Measurements from ENCODE around the gene SPON1. TPM values are rescaled to one million over a fixed set of nuclear protein-coding genes. Genes with fewer than 3 reads are reported as not detected.
A peak's percentile ranks its signal among the peaks of the same experiment; 100 is the strongest.

SPON1 gene
- polyA plus RNA-seq, 4 donors = 11.4 to 99.8 (median 22.2) TPM

DNA sequence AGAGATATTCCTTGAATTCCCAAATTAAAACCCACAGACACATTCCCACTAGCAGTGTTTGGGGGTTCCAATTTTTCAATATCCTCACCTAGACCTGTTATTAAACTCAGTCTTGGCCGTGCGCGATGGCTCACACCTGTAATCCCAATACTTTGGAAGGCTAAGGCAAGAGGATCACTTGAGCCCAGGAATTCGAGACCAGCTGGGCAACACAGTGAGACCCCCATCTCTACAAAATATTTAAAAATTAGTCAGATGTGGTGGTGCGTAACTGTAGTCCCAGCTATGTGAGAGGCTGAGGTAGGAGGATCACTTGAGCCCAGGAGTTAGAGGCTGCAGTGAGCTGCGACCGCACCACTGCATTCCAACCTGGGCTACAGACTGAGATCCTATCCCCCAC lies 343.1 kb downstream of the SPON1 start:
- DNase-seq (no peak), FAIRE-seq (no peak)
- Histone ChIP-seq H3K36me3 (ENCODE audit: control insufficient read depth in 3 of 3, insufficient read depth in 2 of 3, low read depth in 1 of 3, low read length in 3 of 3) (no peaks in the 10 kb centered on the region), H3K27me3 (ENCODE audit: control insufficient read depth in 3 of 3, insufficient read depth in 3 of 3, low read length in 3 of 3) (no peaks in the 10 kb centered on the region), H3K4me1 (ENCODE audit: control insufficient read depth in 3 of 3, insufficient read depth in 2 of 3, low read depth in 1 of 3, low read length in 2 of 3) (peaks cover 8 to 23% (median 8%) of the 10 kb centered on the region in 3 donors), H3K27ac (ENCODE audit: low read depth in 1 of 3, low read length in 2 of 3) (no peak overlapping the region), H3K9me3 (ENCODE audit: control insufficient read depth in 2 of 2, insufficient read depth in 1 of 2, low read depth in 1 of 2, low read length in 1 of 2) (no peaks in the 10 kb centered on the region), H3K4me3 (ENCODE audit: low read depth in 1 of 3, low read length in 3 of 3) (no peak overlapping the region)
- WGBS, 3 donors = 97 to 99% (median 98%) methylated on average over 7 of the region's 7 CpGs

DNA sequence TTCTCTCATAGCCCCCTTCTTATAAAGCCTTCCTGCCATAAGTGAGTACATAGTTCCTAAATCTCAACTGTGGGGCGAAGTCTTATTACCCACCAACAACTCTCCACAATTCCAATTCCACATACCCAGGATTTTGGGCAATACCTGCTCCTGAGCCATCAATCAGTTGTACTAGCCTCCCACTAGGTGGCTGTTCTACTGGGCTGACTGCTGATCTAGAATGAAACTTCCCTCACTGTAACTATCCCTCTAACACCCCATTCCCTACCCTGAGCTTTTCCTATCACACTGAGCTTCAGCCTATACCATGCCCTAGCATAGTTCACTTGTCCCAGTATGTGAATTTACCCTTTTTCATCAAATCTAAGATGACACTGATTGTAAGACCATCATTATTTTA lies 344.0 kb downstream of the SPON1 start:
- H3K27me3 ChIP-seq (ENCODE audit: control insufficient read depth in 3 of 3, insufficient read depth in 3 of 3, low read length in 3 of 3) = no peaks in the 10 kb centered on the region
- H3K9me3 ChIP-seq (ENCODE audit: control insufficient read depth in 2 of 2, insufficient read depth in 1 of 2, low read depth in 1 of 2, low read length in 1 of 2) = no peaks in the 10 kb centered on the region
- no peak overlapping the region for H3K27ac ChIP-seq (ENCODE audit: low read depth in 1 of 3, low read length in 2 of 3)
- H3K4me1 ChIP-seq (ENCODE audit: control insufficient read depth in 3 of 3, insufficient read depth in 2 of 3, low read depth in 1 of 3, low read length in 2 of 3) = peaks cover 8 to 29% (median 11%) of the 10 kb centered on the region in 3 donors
- FAIRE-seq (no peak), DNase-seq (no peak)
- 97 to 100% (median 100%) methylated on average over 1 of the region's 1 CpG for WGBS, 3 donors
- H3K4me3 ChIP-seq (ENCODE audit: low read depth in 1 of 3, low read length in 3 of 3) = no peak overlapping the region
- no peaks in the 10 kb centered on the region for H3K36me3 ChIP-seq (ENCODE audit: control insufficient read depth in 3 of 3, insufficient read depth in 2 of 3, low read depth in 1 of 3, low read length in 3 of 3)

GRCh38 chr11:14308114-14308896 lies 345.8 kb downstream of the SPON1 start:
- no peaks in the 10 kb centered on the region for H3K36me3 ChIP-seq (ENCODE audit: control insufficient read depth in 3 of 3, insufficient read depth in 2 of 3, low read depth in 1 of 3, low read length in 3 of 3)
- 16 to 31% (median 18%) methylated on average over 5 of the region's 5 CpGs for WGBS, 3 donors
- no peaks in the 10 kb centered on the region for H3K9me3 ChIP-seq (ENCODE audit: control insufficient read depth in 2 of 2, insufficient read depth in 1 of 2, low read depth in 1 of 2, low read length in 1 of 2)
- H3K27ac ChIP-seq (ENCODE audit: low read depth in 1 of 3, low read length in 2 of 3) = peak overlapping the region in 1 of 3 donors; percentile 39
- DNase-seq = peak; percentile 52 to 77
- FAIRE-seq = no peak
- H3K4me3 ChIP-seq (ENCODE audit: low read depth in 1 of 3, low read length in 3 of 3) = no peak overlapping the region
- peaks cover 8 to 29% (median 11%) of the 10 kb centered on the region in 3 donors for H3K4me1 ChIP-seq (ENCODE audit: control insufficient read depth in 3 of 3, insufficient read depth in 2 of 3, low read depth in 1 of 3, low read length in 2 of 3)
- no peaks in the 10 kb centered on the region for H3K27me3 ChIP-seq (ENCODE audit: control insufficient read depth in 3 of 3, insufficient read depth in 3 of 3, low read length in 3 of 3)

DNA sequence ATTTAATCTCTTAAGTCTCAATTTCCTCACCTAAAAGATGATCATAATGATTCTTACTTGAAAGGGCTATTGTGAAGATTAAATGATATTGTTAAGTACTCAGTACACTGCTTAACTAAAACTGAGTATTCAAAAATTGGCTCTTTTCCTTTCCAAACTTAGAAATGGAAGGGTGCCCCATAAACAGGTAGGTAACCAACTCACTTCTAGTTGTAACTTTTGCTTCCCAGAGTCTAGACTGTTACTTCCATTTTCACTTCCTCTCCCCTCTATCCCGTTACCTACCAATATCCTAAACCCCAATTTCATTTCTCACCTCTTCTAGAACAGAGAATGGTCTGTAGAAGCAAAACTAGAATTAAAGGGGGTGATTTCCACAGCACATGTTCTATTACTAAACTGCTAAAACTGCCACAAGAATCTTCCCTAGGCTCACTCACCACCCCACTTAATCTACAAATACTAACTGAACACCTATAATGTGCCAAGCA lies 346.4 kb downstream of the SPON1 start:
- FAIRE-seq = no peak
- no peaks in the 10 kb centered on the region for H3K36me3 ChIP-seq (ENCODE audit: control insufficient read depth in 3 of 3, insufficient read depth in 2 of 3, low read depth in 1 of 3, low read length in 3 of 3)
- H3K4me1 ChIP-seq (ENCODE audit: control insufficient read depth in 3 of 3, insufficient read depth in 2 of 3, low read depth in 1 of 3, low read length in 2 of 3) = peaks cover 11 to 29% (median 11%) of the 10 kb centered on the region in 3 donors
- no peaks in the 10 kb centered on the region for H3K27me3 ChIP-seq (ENCODE audit: control insufficient read depth in 3 of 3, insufficient read depth in 3 of 3, low read length in 3 of 3)
- no peaks in the 10 kb centered on the region for H3K9me3 ChIP-seq (ENCODE audit: control insufficient read depth in 2 of 2, insufficient read depth in 1 of 2, low read depth in 1 of 2, low read length in 1 of 2)
- DNase-seq = no peak
- H3K4me3 ChIP-seq (ENCODE audit: low read depth in 1 of 3, low read length in 3 of 3) = no peak overlapping the region
- 76 to 81% (median 78%) methylated on average over 1 of the region's 1 CpG for WGBS, 3 donors
- peak overlapping the region in 1 of 3 donors; percentile 39 for H3K27ac ChIP-seq (ENCODE audit: low read depth in 1 of 3, low read length in 2 of 3)

DNA sequence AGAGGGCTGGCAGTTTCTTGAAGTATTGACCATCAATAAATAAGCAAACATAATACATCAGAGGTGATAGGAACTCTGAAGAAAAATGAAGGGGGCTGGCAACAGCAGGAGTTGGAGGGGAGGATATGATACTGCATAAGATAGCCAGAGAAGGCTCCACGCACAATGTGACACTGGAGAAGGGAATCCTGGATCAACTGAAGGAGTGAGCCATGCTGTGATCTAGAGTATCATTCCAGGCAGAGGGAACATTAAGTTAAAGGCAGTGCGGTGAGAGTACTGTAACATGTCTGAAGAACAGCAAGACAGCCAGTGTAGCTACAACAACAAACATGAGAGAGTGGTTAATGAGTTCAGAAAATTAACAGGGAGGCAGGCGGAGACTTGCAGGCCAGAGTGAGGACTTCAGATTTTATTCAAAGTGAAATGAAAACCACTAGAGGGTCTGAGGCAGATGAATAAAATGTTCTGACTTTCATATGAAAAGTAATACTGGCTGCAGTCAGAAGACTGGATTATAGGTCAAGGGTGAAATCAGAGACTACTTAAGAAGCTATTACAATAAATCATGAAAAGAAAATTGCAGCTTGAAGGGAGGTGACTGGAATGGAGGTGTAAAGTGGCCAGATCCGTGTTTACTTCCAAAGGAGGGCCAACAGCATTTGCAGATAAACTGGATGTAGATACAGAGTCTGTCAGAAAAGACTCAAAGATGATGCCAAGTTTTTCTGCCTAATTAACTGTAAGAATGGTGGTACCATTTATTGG lies 347.1 kb downstream of the SPON1 start:
- H3K27ac ChIP-seq (ENCODE audit: low read depth in 1 of 3, low read length in 2 of 3) = peak overlapping the region in 1 of 3 donors; percentile 19
- DNase-seq (no peak), FAIRE-seq (no peak)
- whole genome bisulfite sequencing, 3 donors = 71 to 90% (median 84%) methylated on average over 4 of the region's 4 CpGs
- no peaks in the 10 kb centered on the region for H3K27me3 ChIP-seq (ENCODE audit: control insufficient read depth in 3 of 3, insufficient read depth in 3 of 3, low read length in 3 of 3)
- H3K4me1 ChIP-seq (ENCODE audit: control insufficient read depth in 3 of 3, insufficient read depth in 2 of 3, low read depth in 1 of 3, low read length in 2 of 3) = peaks cover 11 to 29% (median 11%) of the 10 kb centered on the region in 3 donors
- H3K4me3 ChIP-seq (ENCODE audit: low read depth in 1 of 3, low read length in 3 of 3) = no peak overlapping the region
- no peaks in the 10 kb centered on the region for H3K9me3 ChIP-seq (ENCODE audit: control insufficient read depth in 2 of 2, insufficient read depth in 1 of 2, low read depth in 1 of 2, low read length in 1 of 2)
- H3K36me3 ChIP-seq (ENCODE audit: control insufficient read depth in 3 of 3, insufficient read depth in 2 of 3, low read depth in 1 of 3, low read length in 3 of 3) = no peaks in the 10 kb centered on the region

DNA sequence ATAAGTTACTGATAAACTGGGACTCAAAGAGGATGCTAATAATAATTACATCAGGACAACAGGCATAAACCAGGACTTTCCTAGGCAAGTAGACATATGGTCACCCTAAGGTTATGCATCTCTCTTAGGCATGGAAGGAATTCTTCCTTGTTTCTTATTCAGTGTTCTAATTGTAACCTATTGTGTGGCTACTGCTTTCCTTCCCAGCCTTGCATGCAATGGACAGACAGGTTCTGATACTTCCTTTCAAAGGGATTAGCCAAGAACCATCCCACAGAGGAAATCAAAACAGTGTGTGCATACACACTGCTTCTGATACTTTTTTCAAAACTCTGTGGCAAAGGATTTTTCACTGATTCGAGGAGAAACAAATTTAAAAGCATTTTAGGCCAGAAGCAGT lies 348.2 kb downstream of the SPON1 start:
- peaks cover 11 to 29% (median 11%) of the 10 kb centered on the region in 3 donors for H3K4me1 ChIP-seq (ENCODE audit: control insufficient read depth in 3 of 3, insufficient read depth in 2 of 3, low read depth in 1 of 3, low read length in 2 of 3)
- DNase-seq (peak in 1 of 2 donors; percentile 49), FAIRE-seq (no peak)
- H3K36me3 ChIP-seq (ENCODE audit: control insufficient read depth in 3 of 3, insufficient read depth in 2 of 3, low read depth in 1 of 3, low read length in 3 of 3) = no peaks in the 10 kb centered on the region
- 77 to 86% (median 79%) methylated on average over 1 of the region's 1 CpG for WGBS, 3 donors
- no peaks in the 10 kb centered on the region for H3K9me3 ChIP-seq (ENCODE audit: control insufficient read depth in 2 of 2, insufficient read depth in 1 of 2, low read depth in 1 of 2, low read length in 1 of 2)
- no peak overlapping the region for H3K4me3 ChIP-seq (ENCODE audit: low read depth in 1 of 3, low read length in 3 of 3)
- no peaks in the 10 kb centered on the region for H3K27me3 ChIP-seq (ENCODE audit: control insufficient read depth in 3 of 3, insufficient read depth in 3 of 3, low read length in 3 of 3)
- no peak overlapping the region for H3K27ac ChIP-seq (ENCODE audit: low read depth in 1 of 3, low read length in 2 of 3)

GRCh38 chr11:14312736-14313438 lies 350.4 kb downstream of the SPON1 start:
- DNase-seq (no peak), FAIRE-seq (no peak)
- Histone ChIP-seq H3K36me3 (ENCODE audit: control insufficient read depth in 3 of 3, insufficient read depth in 2 of 3, low read depth in 1 of 3, low read length in 3 of 3) (no peaks in the 10 kb centered on the region), H3K9me3 (ENCODE audit: control insufficient read depth in 2 of 2, insufficient read depth in 1 of 2, low read depth in 1 of 2, low read length in 1 of 2) (no peaks in the 10 kb centered on the region), H3K4me1 (ENCODE audit: control insufficient read depth in 3 of 3, insufficient read depth in 2 of 3, low read depth in 1 of 3, low read length in 2 of 3) (peaks cover 11 to 29% (median 11%) of the 10 kb centered on the region in 3 donors), H3K27ac (ENCODE audit: low read depth in 1 of 3, low read length in 2 of 3) (no peak overlapping the region), H3K27me3 (ENCODE audit: control insufficient read depth in 3 of 3, insufficient read depth in 3 of 3, low read length in 3 of 3) (no peaks in the 10 kb centered on the region), H3K4me3 (ENCODE audit: low read depth in 1 of 3, low read length in 3 of 3) (no peak overlapping the region)
- 66 to 86% (median 68%) methylated on average over 4 of the region's 4 CpGs for WGBS, 3 donors

DNA sequence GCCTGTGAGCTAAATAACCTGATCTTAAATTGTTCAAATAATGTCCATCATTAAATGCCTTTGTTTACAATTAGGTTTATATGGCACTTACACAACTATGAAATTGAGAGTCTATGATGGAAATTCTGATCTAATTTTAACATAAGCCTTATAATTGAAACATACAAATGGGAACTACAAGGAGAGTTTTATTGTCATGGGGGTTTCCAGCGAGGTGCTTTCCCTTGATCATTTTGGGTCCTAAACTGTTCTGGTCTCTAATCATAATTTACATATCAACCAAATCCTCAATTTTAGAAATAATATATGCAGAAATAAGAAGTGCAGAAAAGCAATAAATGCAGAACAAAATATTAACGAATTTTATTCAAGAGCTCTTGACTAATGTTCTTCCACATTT lies 351.6 kb downstream of the SPON1 start:
- Histone ChIP-seq H3K27me3 (ENCODE audit: control insufficient read depth in 3 of 3, insufficient read depth in 3 of 3, low read length in 3 of 3) (no peaks in the 10 kb centered on the region), H3K9me3 (ENCODE audit: control insufficient read depth in 2 of 2, insufficient read depth in 1 of 2, low read depth in 1 of 2, low read length in 1 of 2) (no peaks in the 10 kb centered on the region), H3K36me3 (ENCODE audit: control insufficient read depth in 3 of 3, insufficient read depth in 2 of 3, low read depth in 1 of 3, low read length in 3 of 3) (no peaks in the 10 kb centered on the region), H3K4me1 (ENCODE audit: control insufficient read depth in 3 of 3, insufficient read depth in 2 of 3, low read depth in 1 of 3, low read length in 2 of 3) (peaks cover 9 to 19% (median 11%) of the 10 kb centered on the region in 3 donors), H3K27ac (ENCODE audit: low read depth in 1 of 3, low read length in 2 of 3) (no peak overlapping the region), H3K4me3 (ENCODE audit: low read depth in 1 of 3, low read length in 3 of 3) (no peak overlapping the region)
- WGBS, 3 donors = 74 to 83% (median 76%) methylated on average over 2 of the region's 2 CpGs
- DNase-seq (no peak), FAIRE-seq (no peak)

All from small intestine (tissue), 7 donors.